ENCODE results near the gene SKOR1. TPM values are rescaled to one million over a fixed set of nuclear protein-coding genes. Genes with fewer than 3 reads are reported as not detected.

The SKOR1 gene
- total and polyA plus RNA-seq, 3 donors from 2014 or later, result 1.1 to 2.2 (median 1.3) TPM

- Histone ChIP-seq H3K9me3 (no peaks in the 10 kb centered on the region), H3K27me3 (peaks cover 3% of the 10 kb centered on the region), H3K27ac (no peak overlapping the region), H3K4me3 (no peak overlapping the region), H3K4me1 (peaks cover 15% of the 10 kb centered on the region), H3K36me3 (ENCODE audit: low read depth, missing control alignments) (no peaks in the 10 kb centered on the region)
- no peak for TF ChIP-seq CTCF (IDR thresholded peaks at IDR 0.05)
- TF ChIP-seq POLR2A (IDR thresholded peaks at IDR 0.05), result no peak
- 3 to 5% methylated on average over 55 to 86 of the region's 94 CpGs for WGBS, 2 donors
- DNase-seq, result no peak
- intact Hi-C loops (cut with DNase I; ENCODE audit: low total_unique reads), result no loop called here
Observed at GRCh38 chr15:67823314-67824196, 1.8 kb upstream of the SKOR1 start.

GRCh38 chr15:67824197-67824968, 926 bp upstream of the SKOR1 start:
- Histone ChIP-seq H3K9me3 (no peaks in the 10 kb centered on the region), H3K4me3 (no peak overlapping the region), H3K36me3 (ENCODE audit: low read depth, missing control alignments) (no peaks in the 10 kb centered on the region), H3K27me3 (peaks cover 7% of the 10 kb centered on the region), H3K4me1 (peaks cover 15% of the 10 kb centered on the region), H3K27ac (no peak overlapping the region)
- TF ChIP-seq POLR2A (IDR thresholded peaks at IDR 0.05), result no peak
- TF ChIP-seq CTCF (IDR thresholded peaks at IDR 0.05), result no peak
- 9 to 10% methylated on average over 18 to 21 of the region's 21 CpGs for WGBS, 2 donors
- intact Hi-C loops (cut with DNase I; ENCODE audit: low total_unique reads), result no loop called here
- DNase-seq, result no peak

- Histone ChIP-seq H3K27ac (no peak overlapping the region), H3K4me3 (no peak overlapping the region), H3K36me3 (ENCODE audit: low read depth, missing control alignments) (no peaks in the 10 kb centered on the region), H3K9me3 (no peaks in the 10 kb centered on the region), H3K4me1 (peaks cover 15% of the 10 kb centered on the region), H3K27me3 (peaks cover 7% of the 10 kb centered on the region)
- intact Hi-C loops (cut with DNase I; ENCODE audit: low total_unique reads), result no loop called here
- no peak for DNase-seq
- TF ChIP-seq POLR2A (IDR thresholded peaks at IDR 0.05) (no peak), CTCF (IDR thresholded peaks at IDR 0.05) (no peak)
- 24 to 29% methylated on average over 16 to 60 of the region's 77 CpGs for WGBS, 2 donors
Observed at GRCh38 chr15:67825881-67826716, 790 bp downstream of the SKOR1 start.

GRCh38 chr15:67826717-67827561, 1.6 kb downstream of the SKOR1 start:
- DNase-seq, result no peak
- no peak overlapping the region for H3K27ac ChIP-seq
- no peaks in the 10 kb centered on the region for H3K36me3 ChIP-seq (ENCODE audit: low read depth, missing control alignments)
- 9% methylated on average over 61 of the region's 88 CpGs; no CpG with 5 or more reads in 1 of the 2 donors for WGBS, 2 donors
- peaks cover 7% of the 10 kb centered on the region for H3K27me3 ChIP-seq
- H3K4me3 ChIP-seq, result peak overlapping the region in 1 of 2 donors; percentile 30
- intact Hi-C loops (cut with DNase I; ENCODE audit: low total_unique reads), result no loop called here
- TF ChIP-seq CTCF (IDR thresholded peaks at IDR 0.05) (no peak), POLR2A (IDR thresholded peaks at IDR 0.05) (no peak)
- no peaks in the 10 kb centered on the region for H3K9me3 ChIP-seq
- H3K4me1 ChIP-seq, result peaks cover 11% of the 10 kb centered on the region
